GM18519 (cell line): ENCODE results near the gene PPP1R1A.

Source experiments
- ATAC-seq: cut with Tn5 transposase; IDR thresholded peaks from one replicate; pipeline ENCODE4 v1.9.1; 2021; ENCODE audit warnings: mild to moderate bottlenecking, moderate library complexity; ENCODE audit not compliant: unreplicated experiment, low FRiP score

The PPP1R1A gene

GRCh38 chr12:54572881-54573280 lies 15.6 kb downstream of the PPP1R1A start:
- ATAC-seq, result no peak

- ATAC-seq, result no peak
These were observed 17.0 kb downstream of the PPP1R1A start for GRCh38 chr12:54571193-54572188.

- ATAC-seq, result no peak
These were observed 18.4 kb downstream of the PPP1R1A start for GRCh38 chr12:54569995-54570528.

GRCh38 chr12:54569072-54569471 lies 19.4 kb downstream of the PPP1R1A start:
- no peak for ATAC-seq

- ATAC-seq, result no peak
These were observed 21.7 kb downstream of the PPP1R1A start for GRCh38 chr12:54566792-54567191.

GRCh38 chr12:54565986-54566544 lies 22.4 kb downstream of the PPP1R1A start:
- ATAC-seq, result no peak

GRCh38 chr12:54565310-54565985 lies 23.0 kb downstream of the PPP1R1A start:
- ATAC-seq, result no peak

GRCh38 chr12:54564768-54565167 lies 23.7 kb downstream of the PPP1R1A start:
- no peak for ATAC-seq

- no peak for ATAC-seq
These were observed 24.7 kb downstream of the PPP1R1A start for GRCh38 chr12:54563787-54564186.

- ATAC-seq, result no peak
These were observed 25.6 kb downstream of the PPP1R1A start for GRCh38 chr12:54562750-54563356.

- ATAC-seq, result no peak
These were observed 27.3 kb downstream of the PPP1R1A start for GRCh38 chr12:54561164-54561563.

GRCh38 chr12:54560374-54560858 lies 28.0 kb downstream of the PPP1R1A start:
- peak; percentile 99 for ATAC-seq

- ATAC-seq, result no peak
These were observed 29.7 kb downstream of the PPP1R1A start for GRCh38 chr12:54558759-54559158.

- no peak for ATAC-seq
These were observed 30.1 kb downstream of the PPP1R1A start for GRCh38 chr12:54558311-54558710.

- ATAC-seq, result no peak
These were observed 32.7 kb downstream of the PPP1R1A start for GRCh38 chr12:54555670-54556257.

- ATAC-seq, result no peak
These were observed 38.5 kb downstream of the PPP1R1A start for GRCh38 chr12:54549774-54550451.

- ATAC-seq, result no peak
These were observed 41.9 kb downstream of the PPP1R1A start for GRCh38 chr12:54546511-54546910.

GRCh38 chr12:54544743-54545142 lies 43.7 kb downstream of the PPP1R1A start:
- no peak for ATAC-seq

GRCh38 chr12:54543526-54543925 lies 44.9 kb downstream of the PPP1R1A start:
- no peak for ATAC-seq
